Stimulated activated naive CD4-positive, alpha-beta T cell treated with Interleukin-2 at 50 U/mL for 16 hours (primary cell): ENCODE results near the gene H3-3A.

Experiments
- DNase-seq: peaks from one replicate; lab custom pipeline; 2025; lab: John Stamatoyannopoulos, UW

Gene H3-3A

GRCh38 chr1:226111098-226111882 is 48.8 kb downstream of the H3-3A start:
- DNase-seq = no peak

GRCh38 chr1:226111883-226112261 is 49.4 kb downstream of the H3-3A start:
- no peak for DNase-seq

- no peak for DNase-seq
Observed at GRCh38 chr1:226112626-226113025, 50.1 kb downstream of the H3-3A start.

- no peak for DNase-seq
Observed at GRCh38 chr1:226116673-226117072, 54.2 kb downstream of the H3-3A start.

- no peak for DNase-seq
Observed at GRCh38 chr1:226117330-226117729, 54.8 kb downstream of the H3-3A start.

- no peak for DNase-seq
Observed at GRCh38 chr1:226118357-226118756, 55.8 kb downstream of the H3-3A start.

GRCh38 chr1:226119169-226119568 is 56.7 kb downstream of the H3-3A start:
- no peak for DNase-seq

GRCh38 chr1:226120398-226120797 is 57.9 kb downstream of the H3-3A start:
- DNase-seq = no peak

- no peak for DNase-seq
Observed at GRCh38 chr1:226121049-226121586, 58.6 kb downstream of the H3-3A start.
